A549 (cell line): ENCODE results near the gene CPS1. TPM values are rescaled to one million over a fixed set of nuclear protein-coding genes. Genes with fewer than 3 reads are reported as not detected.

Experiments
- ATAC-seq, 2 experiments: fragments of 200-7000 bp in 1 of 2; fragments of >200 bp in 1 of 2; cut with Nextera tagmentation in 1 of 2; cut with Tn5 transposase in 1 of 2; 3 replicates each; pipeline versions ENCODE4 v1.8.0 to v1.9.1; 2018 to 2020; ENCODE audit warnings: mild to moderate bottlenecking in 1 of 2, moderate library complexity in 1 of 2
- CTCF ChIA-PET: fragments of 300-600 bp; sonication (Branson Sonifier 250); formaldehyde crosslinking; extraction: SDS; loops from one replicate; lab custom pipeline; 2021; ENCODE audit warnings: antibody characterized with exemption, inconsistent platforms; lab: Yijun Ruan, JAX
- POLR2A ChIA-PET: fragments of 350-600 bp; formaldehyde crosslinking; extraction: SDS; loops from one replicate; lab custom pipeline; 2021; ENCODE audit warnings: antibody characterized with exemption, inconsistent platforms; lab: Yijun Ruan, JAX
- DNase-seq, 2 experiments: peaks; one replicate each; pipeline versions ENCODE4 v3.0.0 to v3.0.0-alpha.2; 2011 to 2016; ENCODE audit warnings: low read depth in 1 of 2, low spot score in 1 of 2
- FAIRE-seq: peaks from 2 replicates; lab custom pipeline; 2011; peaks lifted over from hg19 to GRCh38; lab: Jason Lieb, UNC
- H3K27ac ChIP-seq, 2 experiments: fragments of >200 bp; sonication (Bioruptor Twin); formaldehyde crosslinking; 3 replicates each; pipeline ENCODE4 v1.5.1; 2016 to 2017
- H3K4me1 ChIP-seq: fragments of >200 bp; sonication (Bioruptor Twin); formaldehyde crosslinking; 3 replicates; pipeline ENCODE4 v1.6.1; 2016
- H3K4me2 ChIP-seq: fragments of >200 bp; sonication (Bioruptor Twin); formaldehyde crosslinking; 3 replicates; pipeline ENCODE4 v1.6.1; 2016
- H3K4me3 ChIP-seq: fragments of >200 bp; sonication (Bioruptor Twin); formaldehyde crosslinking; 3 replicates; pipeline ENCODE4 v1.5.1; 2016
- H3K9me3 ChIP-seq: fragments of >200 bp; sonication (Bioruptor Twin); formaldehyde crosslinking; 3 replicates; pipeline ENCODE4 v1.6.1; 2016
- BCL3 ChIP-seq: fragments of >200 bp; sonication (Bioruptor Twin); formaldehyde crosslinking; IDR thresholded peaks from 3 replicates; pipeline ENCODE4 v1.6.1; 2016
- EP300 ChIP-seq, 2 experiments: fragments of >200 bp; sonication (Bioruptor Twin); formaldehyde crosslinking; IDR thresholded peaks; 2 replicates in 1 of 2; 3 replicates in 1 of 2; pipeline ENCODE4 v1.6.1; 2016 to 2017
- FOXS1 ChIP-seq: fragments of 250-450 bp; sonication (Bioruptor Pico); IDR thresholded peaks from 2 replicates; pipeline ENCODE4 v1.5.0; 2020; ENCODE audit warnings: mild to moderate bottlenecking, moderate library complexity
- KDM1A ChIP-seq: fragments of 200-600 bp; sonication (generic); IDR thresholded peaks from 2 replicates; pipeline ENCODE4 v1.6.1; 2016; ENCODE audit warnings: low read depth, mild to moderate bottlenecking
- KDM5A ChIP-seq: fragments of 200-600 bp; sonication (generic); IDR thresholded peaks from 2 replicates; pipeline ENCODE4 v1.6.1; 2016; ENCODE audit warnings: antibody characterized with exemption, mild to moderate bottlenecking
- MAFK ChIP-seq: fragments of 450-650 bp; IDR thresholded peaks from 2 replicates; pipeline ENCODE4 v1.6.1; 2014; ENCODE audit not compliant: partially characterized antibody
- MAZ ChIP-seq: fragments of 150-350 bp; IDR thresholded peaks from 2 replicates; pipeline ENCODE4 v1.6.1; 2014; ENCODE audit warnings: antibody characterized with exemption, low read depth, low read length, borderline replicate concordance
- MYC ChIP-seq: IDR thresholded peaks from 2 replicates; pipeline ENCODE4 v1.6.1; 2012; ENCODE audit warnings: mild to moderate bottlenecking, inconsistent platforms, low read length, improper control_type of control experiment, borderline replicate concordance
- NPAS2 ChIP-seq: fragments of 250-450 bp; sonication (Bioruptor Pico); IDR thresholded peaks from 2 replicates; pipeline ENCODE4 v1.8.0; 2022; ENCODE audit warnings: mild to moderate bottlenecking, moderate library complexity, borderline replicate concordance
- NR3C1 ChIP-seq: fragments of >200 bp; sonication (Bioruptor Twin); formaldehyde crosslinking; IDR thresholded peaks from 3 replicates; pipeline ENCODE4 v1.6.1; 2017
- REST ChIP-seq: fragments of 200-600 bp; sonication (generic); IDR thresholded peaks from 2 replicates; pipeline ENCODE4 v1.6.1; 2016; ENCODE audit warnings: antibody characterized with exemption, mild to moderate bottlenecking, moderate library complexity
- RFX5 ChIP-seq: fragments of 450-650 bp; IDR thresholded peaks from 2 replicates; pipeline ENCODE4 v1.7.1; 2014; ENCODE audit warnings: antibody characterized with exemption, mild to moderate bottlenecking, moderate library complexity
- RNF2 ChIP-seq: fragments of 200-600 bp; sonication (generic); IDR thresholded peaks from 2 replicates; pipeline ENCODE4 v1.6.1; 2016; ENCODE audit warnings: low read depth, mild to moderate bottlenecking, antibody characterized with exemption, moderate library complexity, borderline replicate concordance
- TFCP2L1 ChIP-seq: fragments of 250-450 bp; sonication (Bioruptor Pico); IDR thresholded peaks from 2 replicates; pipeline ENCODE4 v1.5.0; 2021; ENCODE audit warnings: mild to moderate bottlenecking
- ZFP36 ChIP-seq: fragments of 450-650 bp; IDR thresholded peaks from 2 replicates; pipeline ENCODE4 v1.6.1; 2014; ENCODE audit warnings: borderline replicate concordance; ENCODE audit not compliant: partially characterized antibody
- ZNF302 ChIP-seq: fragments of 250-450 bp; sonication (Bioruptor Pico); IDR thresholded peaks from 2 replicates; pipeline ENCODE4 v1.9.0; 2021; ENCODE audit warnings: inconsistent platforms, mild to moderate bottlenecking, moderate library complexity
- ZSCAN20 ChIP-seq: fragments of 250-450 bp; sonication (Bioruptor Pico); IDR thresholded peaks from 2 replicates; pipeline ENCODE4 v1.8.0; 2022; ENCODE audit warnings: mild to moderate bottlenecking, moderate library complexity
- WGBS: methylation state at CpG from one replicate; pipeline ENCODE4 v1.1.6; 2017; ENCODE audit errors: missing lambda C conversion rate; 5-methylcytosine and 5-hydroxymethylcytosine counted together
- polyA plus RNA-seq, 4 experiments: library from polyadenylated mRNA; depleted of rRNA in 3 of 4; stranded (reverse); fragments of >200 nt; fragmentation: RNase III in 1 of 4; extraction: RNeasy Plus Mini Kit Qiagen cat#74134 plus additional on column Dnase treatment in 1 of 4; gene quantifications; 2 replicates in 3 of 4; 3 replicates in 1 of 4; pipeline ENCODE4 v1.2.3, GENCODE V29; 2011 to 2017
- TF ChIP-seq, protein P1 (sequence below): IDR thresholded peaks from 2 replicates; pipeline ENCODE4 v1.6.1; 2012

Gene CPS1
- polyA plus RNA-seq, 2 of the 4 experiments (the other 2 are of a cell fraction) = 16.1 to 61.3 TPM

GRCh38 chr2:210671065-210671464 is 114.7 kb downstream of the CPS1 start:
- Histone ChIP-seq H3K4me3 (no peak overlapping the region), H3K4me1 (no peaks in the 10 kb centered on the region), H3K27ac (no peak overlapping the region), H3K9me3 (no peaks in the 10 kb centered on the region), H3K4me2 (no peak overlapping the region)
- POLR2A ChIA-PET = no interaction called here
- CTCF ChIA-PET = no interaction called here
- ATAC-seq (no peak), DNase-seq (no peak), FAIRE-seq (no peak)
- TF ChIP-seq KDM1A (no peak), BCL3 (no peak), TFCP2L1 (CRISPR knock-in tag) (no peak), RNF2 (no peak), NPAS2 (CRISPR knock-in tag) (no peak), MYC (no peak), REST (no peak), ZNF302 (CRISPR knock-in tag) (no peak), ZSCAN20 (CRISPR knock-in tag) (no peak), FOXS1 (CRISPR knock-in tag) (no peak)
- TF ChIP-seq, protein P1, sequence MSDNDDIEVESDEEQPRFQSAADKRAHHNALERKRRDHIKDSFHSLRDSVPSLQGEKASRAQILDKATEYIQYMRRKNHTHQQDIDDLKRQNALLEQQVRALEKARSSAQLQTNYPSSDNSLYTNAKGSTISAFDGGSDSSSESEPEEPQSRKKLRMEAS = no peak
- 12% methylated on average over 3 of the region's 3 CpGs for WGBS

- Histone ChIP-seq H3K27ac (no peak overlapping the region), H3K4me3 (no peak overlapping the region), H3K9me3 (no peaks in the 10 kb centered on the region), H3K4me1 (no peaks in the 10 kb centered on the region), H3K4me2 (no peak overlapping the region)
- CTCF ChIA-PET = no interaction called here
- no peak for FAIRE-seq
- POLR2A ChIA-PET = no interaction called here
- no peak for ATAC-seq
- no peak for TF ChIP-seq ZFP36
- no peak for TF ChIP-seq NR3C1
- TF ChIP-seq KDM5A = no peak
- TF ChIP-seq, protein P1 = no peak
- TF ChIP-seq MAFK = no peak
- no peak for TF ChIP-seq EP300 (IDR thresholded peaks at IDR 0.05)
- TF ChIP-seq REST = no peak
- TF ChIP-seq RFX5 = no peak
- no peak for TF ChIP-seq MAZ
- TF ChIP-seq ZSCAN20 (CRISPR knock-in tag) = no peak
- no peak for TF ChIP-seq BCL3
- no peak for TF ChIP-seq FOXS1 (CRISPR knock-in tag)
- no peak for DNase-seq
- 24% methylated on average over 1 of the region's 1 CpG for WGBS
Measured at GRCh38 chr2:210673117-210673516, 116.7 kb downstream of the CPS1 start.
